Testis (tissue), 3 donors: ENCODE measurements around the gene APBB1IP. TPM values are rescaled to one million over a fixed set of nuclear protein-coding genes. Genes with fewer than 3 reads are reported as not detected.
"Not testable (repeated sequence)": the region's sequence is repeated elsewhere in the genome, so short reads cannot be mapped to it uniquely, and the experiment has no call there.

Source experiments
- DNase-seq: peaks from one replicate; pipeline ENCODE4 v3.0.0-alpha.2; 2019
- H3K27ac ChIP-seq, 2 donors: fragments of 200-600 bp; sonication (generic); one replicate each; pipeline ENCODE4 v1.5.1; 2019
- H3K27me3 ChIP-seq: fragments of 200-600 bp; sonication (generic); one replicate; pipeline ENCODE4 v1.5.1; 2019
- H3K36me3 ChIP-seq: fragments of 200-600 bp; sonication (generic); one replicate; pipeline ENCODE4 v1.5.1; 2017; ENCODE audit warnings: low read depth; ENCODE audit errors: missing control alignments
- H3K4me1 ChIP-seq: fragments of 200-600 bp; sonication (generic); one replicate; pipeline ENCODE4 v1.5.1; 2019
- H3K4me3 ChIP-seq, 2 donors: fragments of 200-600 bp; sonication (generic); one replicate each; pipeline ENCODE4 v1.5.1; 2017 to 2019
- H3K9me3 ChIP-seq: fragments of 200-600 bp; sonication (generic); one replicate; pipeline ENCODE4 v1.5.1; 2017
- POLR2A ChIP-seq: fragments of 450-650 bp; IDR thresholded peaks from one replicate; pipeline ENCODE4 v1.6.1; 2017; ENCODE audit warnings: antibody characterized with exemption, mild to moderate bottlenecking, moderate library complexity
- WGBS, 2 donors: methylation state at CpG; one replicate each; pipeline ENCODE4 v1.1.5; 2018; 5-methylcytosine and 5-hydroxymethylcytosine counted together
- intact Hi-C: fragments of 100-400 bp; cut with DNase I; formaldehyde crosslinking; loops from one replicate; pipeline ENCODE4 v1.15.1; 2023; ENCODE audit warnings: low total_unique reads
- polyA plus RNA-seq: library from polyadenylated mRNA; stranded (reverse); fragments of 350-450 nt; fragmentation: Illumina TruSeq; extraction: RNeasy Lipid Tissue Mini Kit (QIAGEN cat#74804); gene quantifications from one replicate; pipeline ENCODE4 v1.2.3, GENCODE V29; 2014; ENCODE audit warnings: low read depth, low replicate concordance; ENCODE audit not compliant: insufficient read depth
- total RNA-seq, 2 donors: library from RNA; depleted of rRNA; stranded (reverse); fragments of >200 nt; gene quantifications; one replicate each; pipeline ENCODE4 v1.2.3, GENCODE V29; 2016
- TF ChIP-seq, protein P1 (sequence below), 3 experiments: fragments of 450-650 bp in 2 of 3; fragments of 200-600 bp in 1 of 3; sonication (generic) in 1 of 3; IDR thresholded peaks; one replicate each; pipeline ENCODE4 v1.5.1; 2016 to 2019; ENCODE audit warnings: antibody characterized with exemption in 3 of 3, mild to moderate bottlenecking in 2 of 3, moderate library complexity in 1 of 3

The APBB1IP gene
- total and polyA plus RNA-seq, 3 donors from 2014 or later: 0.55 to 3.0 (median 2.0) TPM

DNA sequence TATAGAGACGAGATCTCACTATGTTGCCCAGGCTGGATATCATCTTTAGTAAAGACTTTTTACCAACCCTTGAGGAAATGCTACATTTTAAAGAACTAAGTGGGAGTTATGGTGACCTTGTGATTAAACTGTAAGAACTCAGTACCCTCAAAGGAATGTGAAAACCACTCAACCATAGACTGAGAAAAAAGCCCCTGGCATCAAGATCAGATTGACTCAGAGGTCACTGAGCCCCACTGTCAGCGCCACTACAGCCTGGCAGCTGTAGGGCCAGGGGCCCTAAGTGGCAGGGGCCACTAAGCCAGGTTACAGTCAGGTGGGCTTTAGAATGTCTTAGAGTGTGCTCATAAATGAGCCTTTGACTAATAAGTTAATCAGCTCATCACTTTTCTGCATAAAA is 55.9 kb downstream of the APBB1IP start:
- no peaks in the 10 kb centered on the region for H3K36me3 ChIP-seq
- DNase-seq: no peak
- WGBS, 2 donors: 69 to 83% methylated on average over 2 of the region's 2 CpGs
- H3K4me3 ChIP-seq: no peak overlapping the region
- intact Hi-C loops: no loop called here
- H3K9me3 ChIP-seq: no peaks in the 10 kb centered on the region
- H3K27ac ChIP-seq: no peak overlapping the region
- no peaks in the 10 kb centered on the region for H3K4me1 ChIP-seq
- no peaks in the 10 kb centered on the region for H3K27me3 ChIP-seq
- no peak for TF ChIP-seq POLR2A
- TF ChIP-seq, protein P1, sequence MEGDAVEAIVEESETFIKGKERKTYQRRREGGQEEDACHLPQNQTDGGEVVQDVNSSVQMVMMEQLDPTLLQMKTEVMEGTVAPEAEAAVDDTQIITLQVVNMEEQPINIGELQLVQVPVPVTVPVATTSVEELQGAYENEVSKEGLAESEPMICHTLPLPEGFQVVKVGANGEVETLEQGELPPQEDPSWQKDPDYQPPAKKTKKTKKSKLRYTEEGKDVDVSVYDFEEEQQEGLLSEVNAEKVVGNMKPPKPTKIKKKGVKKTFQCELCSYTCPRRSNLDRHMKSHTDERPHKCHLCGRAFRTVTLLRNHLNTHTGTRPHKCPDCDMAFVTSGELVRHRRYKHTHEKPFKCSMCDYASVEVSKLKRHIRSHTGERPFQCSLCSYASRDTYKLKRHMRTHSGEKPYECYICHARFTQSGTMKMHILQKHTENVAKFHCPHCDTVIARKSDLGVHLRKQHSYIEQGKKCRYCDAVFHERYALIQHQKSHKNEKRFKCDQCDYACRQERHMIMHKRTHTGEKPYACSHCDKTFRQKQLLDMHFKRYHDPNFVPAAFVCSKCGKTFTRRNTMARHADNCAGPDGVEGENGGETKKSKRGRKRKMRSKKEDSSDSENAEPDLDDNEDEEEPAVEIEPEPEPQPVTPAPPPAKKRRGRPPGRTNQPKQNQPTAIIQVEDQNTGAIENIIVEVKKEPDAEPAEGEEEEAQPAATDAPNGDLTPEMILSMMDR (IDR thresholded peaks at IDR 0.05): no peak

DNA sequence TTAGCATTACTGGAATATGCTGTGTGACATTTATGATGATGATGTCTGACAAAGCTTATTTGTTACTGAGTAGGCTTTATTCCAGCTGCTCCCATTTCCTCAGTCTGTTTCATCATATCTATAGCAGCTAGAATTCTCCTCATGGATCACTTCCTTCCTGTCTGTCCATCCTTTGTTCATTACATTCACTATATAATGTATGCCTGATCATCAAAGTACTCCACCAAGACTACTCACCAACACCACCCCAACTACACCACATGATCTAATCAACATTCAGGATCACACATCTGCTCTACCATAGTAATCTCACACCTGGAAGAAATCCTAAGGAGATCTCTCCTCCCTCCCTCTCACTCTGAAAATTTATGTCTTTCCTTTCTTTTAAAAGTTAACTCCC is 61.3 kb downstream of the APBB1IP start:
- H3K27me3 ChIP-seq: no peaks in the 10 kb centered on the region
- no peak overlapping the region for H3K27ac ChIP-seq
- TF ChIP-seq, protein P1 (IDR thresholded peaks at IDR 0.05): no peak
- TF ChIP-seq POLR2A: no peak

DNA sequence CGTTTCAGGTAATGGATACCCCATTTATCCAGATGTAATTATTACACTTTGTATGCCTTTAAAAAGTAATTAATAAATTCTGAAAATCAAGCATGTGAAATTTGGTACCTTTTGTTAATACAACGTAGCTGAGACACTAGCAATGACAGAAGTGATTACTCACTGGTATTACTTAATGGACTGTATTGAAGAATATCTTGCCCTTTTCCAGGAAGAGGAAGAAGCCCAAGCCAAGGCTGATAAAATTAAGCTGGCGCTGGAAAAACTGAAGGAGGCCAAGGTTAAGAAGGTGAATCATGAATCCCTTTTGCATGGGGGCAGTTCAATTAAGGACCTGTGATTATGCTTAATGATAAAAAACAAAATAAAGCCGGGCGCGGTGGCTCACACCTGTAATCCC is 64.8 kb downstream of the APBB1IP start:
- no peak overlapping the region for H3K4me3 ChIP-seq
- no peaks in the 10 kb centered on the region for H3K36me3 ChIP-seq
- WGBS, 2 donors: 80 to 92% methylated on average over 6 of the region's 6 CpGs
- no peaks in the 10 kb centered on the region for H3K4me1 ChIP-seq
- H3K27me3 ChIP-seq: no peaks in the 10 kb centered on the region
- no peak for DNase-seq
- TF ChIP-seq, protein P1 (IDR thresholded peaks at IDR 0.05): no peak
- no peak for TF ChIP-seq POLR2A
- intact Hi-C loops: no loop called here
- H3K27ac ChIP-seq: no peak overlapping the region
- no peaks in the 10 kb centered on the region for H3K9me3 ChIP-seq

More for the DNA sequence above, 61.3 kb downstream of the APBB1IP start:
- Histone ChIP-seq H3K4me1 (no peaks in the 10 kb centered on the region), H3K9me3 (no peaks in the 10 kb centered on the region), H3K36me3 (no peaks in the 10 kb centered on the region), H3K4me3 (no peak overlapping the region)
- intact Hi-C loops: no loop called here
- DNase-seq: no peak

DNA sequence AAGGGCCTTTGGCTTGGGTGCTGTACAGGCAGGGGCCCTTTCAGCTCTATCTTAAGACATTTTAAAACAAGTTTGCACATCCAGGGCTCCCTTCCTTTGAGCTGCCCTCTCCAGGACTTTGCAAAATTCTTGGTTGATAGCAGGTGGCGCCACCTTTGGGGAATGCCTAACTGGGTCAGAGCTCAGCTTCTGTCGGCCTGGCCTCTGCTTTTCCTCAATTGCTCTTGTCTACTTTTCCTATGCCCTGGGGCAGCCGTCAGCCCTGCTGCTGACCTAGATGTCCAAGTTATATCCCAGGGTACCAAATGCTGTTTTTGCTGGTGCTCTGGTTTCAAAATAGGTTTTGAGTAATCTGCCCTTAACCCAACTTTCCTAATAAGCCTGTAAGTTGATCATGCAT is 65.8 kb downstream of the APBB1IP start:
- H3K36me3 ChIP-seq: no peaks in the 10 kb centered on the region
- DNase-seq: no peak
- 68% methylated on average over 3 of the region's 3 CpGs for WGBS, 2 donors
- no peaks in the 10 kb centered on the region for H3K4me1 ChIP-seq
- H3K27me3 ChIP-seq: no peaks in the 10 kb centered on the region
- no peak for TF ChIP-seq POLR2A
- TF ChIP-seq, protein P1 (IDR thresholded peaks at IDR 0.05): no peak
- H3K27ac ChIP-seq: no peak overlapping the region
- intact Hi-C loops: no loop called here
- no peak overlapping the region for H3K4me3 ChIP-seq
- no peaks in the 10 kb centered on the region for H3K9me3 ChIP-seq

DNA sequence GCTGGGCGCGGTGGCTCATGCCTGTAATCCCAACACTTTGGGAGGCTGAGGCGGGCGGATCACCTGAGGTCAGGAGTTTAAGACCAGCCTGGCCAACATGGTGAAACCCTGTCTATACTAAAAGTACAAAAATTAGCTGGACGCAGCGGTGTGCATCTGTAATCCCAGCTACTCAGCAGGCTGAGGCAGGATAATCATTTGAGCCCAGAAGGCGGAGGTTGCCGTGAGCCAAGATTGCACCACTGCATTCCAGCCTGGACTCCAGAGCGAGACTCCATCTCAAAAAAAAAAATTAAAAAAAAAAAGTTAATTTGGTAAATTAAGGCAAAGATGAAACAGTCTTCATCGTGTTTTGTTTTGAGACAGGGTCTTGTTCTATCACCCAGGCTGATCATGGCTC is 66.3 kb downstream of the APBB1IP start:
- intact Hi-C loops, DNase-seq, H3K4me1 ChIP-seq, H3K27ac ChIP-seq, H3K9me3 ChIP-seq, H3K36me3 ChIP-seq, H3K27me3 ChIP-seq, H3K4me3 ChIP-seq: not testable (repeated sequence)
- WGBS, 2 donors: 91 to 95% methylated on average over 10 of the region's 10 CpGs
